ENCODE results near the gene CYP17A1.

The CYP17A1 gene

GRCh38 chr10:102819054-102819453 is 18.2 kb downstream of the CYP17A1 start:
- no peak overlapping the region for H3K27ac ChIP-seq (ENCODE audit: low read length)
- WGBS (ENCODE audit: insufficient coverage, insufficient read length): no CpG with 5 or more reads among the region's 6 CpGs
- DNase-seq (ENCODE audit: low read depth, low spot score): no peak
- no peaks in the 10 kb centered on the region for H3K36me3 ChIP-seq (ENCODE audit: control insufficient read depth, insufficient read depth, low read length)
- no peak overlapping the region for H3K4me3 ChIP-seq (ENCODE audit: low read length)
- no peaks in the 10 kb centered on the region for H3K27me3 ChIP-seq (ENCODE audit: control insufficient read depth, insufficient read depth, low read length)
- 0 out of 2 replicates have a peak, but pooled peaks cover 1% of the 10 kb centered on the region for H3K4me1 ChIP-seq (ENCODE audit: control insufficient read depth, insufficient read depth, low read length)
- no peaks in the 10 kb centered on the region for H3K9me3 ChIP-seq (ENCODE audit: control insufficient read depth, insufficient read depth, low read length)

- Histone ChIP-seq H3K4me1 (ENCODE audit: control insufficient read depth, insufficient read depth, low read length) (0 out of 2 replicates have a peak, but pooled peaks cover 1% of the 10 kb centered on the region), H3K36me3 (ENCODE audit: control insufficient read depth, insufficient read depth, low read length) (no peaks in the 10 kb centered on the region), H3K9me3 (ENCODE audit: control insufficient read depth, insufficient read depth, low read length) (no peaks in the 10 kb centered on the region), H3K27ac (ENCODE audit: low read length) (no peak overlapping the region), H3K4me3 (ENCODE audit: low read length) (no peak overlapping the region), H3K27me3 (ENCODE audit: control insufficient read depth, insufficient read depth, low read length) (no peaks in the 10 kb centered on the region)
- DNase-seq (ENCODE audit: low read depth, low spot score): no peak
- WGBS (ENCODE audit: insufficient coverage, insufficient read length): no CpG with 5 or more reads among the region's 4 CpGs
Observed at GRCh38 chr10:102817175-102817574, 20.0 kb downstream of the CYP17A1 start.

- DNase-seq (ENCODE audit: low read depth, low spot score): no peak
- no CpG with 5 or more reads among the region's 12 CpGs for WGBS (ENCODE audit: insufficient coverage, insufficient read length)
- Histone ChIP-seq H3K4me1 (ENCODE audit: control insufficient read depth, insufficient read depth, low read length) (0 out of 2 replicates have a peak, but pooled peaks cover 1% of the 10 kb centered on the region), H3K27me3 (ENCODE audit: control insufficient read depth, insufficient read depth, low read length) (no peaks in the 10 kb centered on the region), H3K4me3 (ENCODE audit: low read length) (no peak overlapping the region), H3K9me3 (ENCODE audit: control insufficient read depth, insufficient read depth, low read length) (no peaks in the 10 kb centered on the region), H3K36me3 (ENCODE audit: control insufficient read depth, insufficient read depth, low read length) (no peaks in the 10 kb centered on the region), H3K27ac (ENCODE audit: low read length) (no peak overlapping the region)
Observed at GRCh38 chr10:102815790-102816549, 21.2 kb downstream of the CYP17A1 start.

GRCh38 chr10:102814873-102815661 is 22.1 kb downstream of the CYP17A1 start:
- no peak overlapping the region for H3K4me3 ChIP-seq (ENCODE audit: low read length)
- H3K4me1 ChIP-seq (ENCODE audit: control insufficient read depth, insufficient read depth, low read length): 0 out of 2 replicates have a peak, but pooled peaks cover 1% of the 10 kb centered on the region
- WGBS (ENCODE audit: insufficient coverage, insufficient read length): no CpG with 5 or more reads among the region's 23 CpGs
- no peaks in the 10 kb centered on the region for H3K36me3 ChIP-seq (ENCODE audit: control insufficient read depth, insufficient read depth, low read length)
- H3K27me3 ChIP-seq (ENCODE audit: control insufficient read depth, insufficient read depth, low read length): no peaks in the 10 kb centered on the region
- H3K9me3 ChIP-seq (ENCODE audit: control insufficient read depth, insufficient read depth, low read length): no peaks in the 10 kb centered on the region
- no peak overlapping the region for H3K27ac ChIP-seq (ENCODE audit: low read length)
- DNase-seq (ENCODE audit: low read depth, low spot score): no peak

- Histone ChIP-seq H3K4me1 (ENCODE audit: control insufficient read depth, insufficient read depth, low read length) (0 out of 2 replicates have a peak, but pooled peaks cover 1% of the 10 kb centered on the region), H3K27ac (ENCODE audit: low read length) (no peak overlapping the region), H3K4me3 (ENCODE audit: low read length) (no peak overlapping the region), H3K9me3 (ENCODE audit: control insufficient read depth, insufficient read depth, low read length) (no peaks in the 10 kb centered on the region), H3K36me3 (ENCODE audit: control insufficient read depth, insufficient read depth, low read length) (no peaks in the 10 kb centered on the region), H3K27me3 (ENCODE audit: control insufficient read depth, insufficient read depth, low read length) (no peaks in the 10 kb centered on the region)
- DNase-seq (ENCODE audit: low read depth, low spot score): no peak
- no CpG with 5 or more reads among the region's 8 CpGs for WGBS (ENCODE audit: insufficient coverage, insufficient read length)
Observed at GRCh38 chr10:102814453-102814871, 22.8 kb downstream of the CYP17A1 start.

GRCh38 chr10:102813734-102814452 is 23.3 kb downstream of the CYP17A1 start:
- no peak for DNase-seq (ENCODE audit: low read depth, low spot score)
- no peaks in the 10 kb centered on the region for H3K27me3 ChIP-seq (ENCODE audit: control insufficient read depth, insufficient read depth, low read length)
- no peaks in the 10 kb centered on the region for H3K9me3 ChIP-seq (ENCODE audit: control insufficient read depth, insufficient read depth, low read length)
- H3K4me1 ChIP-seq (ENCODE audit: control insufficient read depth, insufficient read depth, low read length): 0 out of 2 replicates have a peak, but pooled peaks cover 1% of the 10 kb centered on the region
- H3K4me3 ChIP-seq (ENCODE audit: low read length): no peak overlapping the region
- H3K27ac ChIP-seq (ENCODE audit: low read length): no peak overlapping the region
- no peaks in the 10 kb centered on the region for H3K36me3 ChIP-seq (ENCODE audit: control insufficient read depth, insufficient read depth, low read length)
- WGBS (ENCODE audit: insufficient coverage, insufficient read length): no CpG with 5 or more reads among the region's 16 CpGs

GRCh38 chr10:102813017-102813541 is 24.1 kb downstream of the CYP17A1 start:
- no peaks in the 10 kb centered on the region for H3K9me3 ChIP-seq (ENCODE audit: control insufficient read depth, insufficient read depth, low read length)
- no peaks in the 10 kb centered on the region for H3K27me3 ChIP-seq (ENCODE audit: control insufficient read depth, insufficient read depth, low read length)
- WGBS (ENCODE audit: insufficient coverage, insufficient read length): no CpG with 5 or more reads among the region's 17 CpGs
- no peak for DNase-seq (ENCODE audit: low read depth, low spot score)
- no peak overlapping the region for H3K27ac ChIP-seq (ENCODE audit: low read length)
- no peak overlapping the region for H3K4me3 ChIP-seq (ENCODE audit: low read length)
- H3K36me3 ChIP-seq (ENCODE audit: control insufficient read depth, insufficient read depth, low read length): no peaks in the 10 kb centered on the region
- 0 out of 2 replicates have a peak, but pooled peaks cover 1% of the 10 kb centered on the region for H3K4me1 ChIP-seq (ENCODE audit: control insufficient read depth, insufficient read depth, low read length)

- no peaks in the 10 kb centered on the region for H3K36me3 ChIP-seq (ENCODE audit: control insufficient read depth, insufficient read depth, low read length)
- WGBS (ENCODE audit: insufficient coverage, insufficient read length): no CpG with 5 or more reads among the region's 9 CpGs
- H3K4me1 ChIP-seq (ENCODE audit: control insufficient read depth, insufficient read depth, low read length): 0 out of 2 replicates have a peak, but pooled peaks cover 1% of the 10 kb centered on the region
- no peaks in the 10 kb centered on the region for H3K9me3 ChIP-seq (ENCODE audit: control insufficient read depth, insufficient read depth, low read length)
- DNase-seq (ENCODE audit: low read depth, low spot score): no peak
- no peak overlapping the region for H3K27ac ChIP-seq (ENCODE audit: low read length)
- no peak overlapping the region for H3K4me3 ChIP-seq (ENCODE audit: low read length)
- H3K27me3 ChIP-seq (ENCODE audit: control insufficient read depth, insufficient read depth, low read length): no peaks in the 10 kb centered on the region
Observed at GRCh38 chr10:102812231-102812876, 24.9 kb downstream of the CYP17A1 start.

GRCh38 chr10:102811346-102811745 is 25.9 kb downstream of the CYP17A1 start:
- H3K27ac ChIP-seq (ENCODE audit: low read length): no peak overlapping the region
- H3K4me3 ChIP-seq (ENCODE audit: low read length): no peak overlapping the region
- H3K36me3 ChIP-seq (ENCODE audit: control insufficient read depth, insufficient read depth, low read length): no peaks in the 10 kb centered on the region
- no peak for DNase-seq (ENCODE audit: low read depth, low spot score)
- no peaks in the 10 kb centered on the region for H3K27me3 ChIP-seq (ENCODE audit: control insufficient read depth, insufficient read depth, low read length)
- no peaks in the 10 kb centered on the region for H3K9me3 ChIP-seq (ENCODE audit: control insufficient read depth, insufficient read depth, low read length)
- no CpG with 5 or more reads among the region's 3 CpGs for WGBS (ENCODE audit: insufficient coverage, insufficient read length)
- H3K4me1 ChIP-seq (ENCODE audit: control insufficient read depth, insufficient read depth, low read length): 0 out of 2 replicates have a peak, but pooled peaks cover 1% of the 10 kb centered on the region
